Breast epithelium (tissue), 4 donors: ENCODE data around the gene CHCHD5. TPM values are rescaled to one million over a fixed set of nuclear protein-coding genes. Genes with fewer than 3 reads are reported as not detected.
"Not testable (repeated sequence)": the region's sequence is repeated elsewhere in the genome, so short reads cannot be mapped to it uniquely, and the experiment has no call there.

Experiments used
- DNase-seq, 2 donors: peaks; one replicate each; pipeline ENCODE4 v3.0.0-alpha.2; 2019; ENCODE audit warnings: low spot score in 2 of 2
- H3K27ac ChIP-seq, 2 donors: fragments of 200-600 bp; sonication (generic) in 1 of 2; one replicate each; pipeline ENCODE4 v1.5.1; 2016 to 2019; ENCODE audit warnings: mild to moderate bottlenecking in 1 of 2
- H3K27me3 ChIP-seq, 2 donors: fragments of 200-600 bp; sonication (generic) in 1 of 2; one replicate each; pipeline versions ENCODE4 v1.5.1 to v1.6.0; 2017 to 2019; ENCODE audit warnings: control low read depth in 1 of 2, mild to moderate bottlenecking in 1 of 2
- H3K36me3 ChIP-seq: fragments of 200-600 bp; one replicate; pipeline ENCODE4 v1.5.1; 2019
- H3K4me1 ChIP-seq, 2 donors: fragments of 200-600 bp; sonication (generic); one replicate each; pipeline ENCODE4 v1.5.1; 2016 to 2019; ENCODE audit warnings: control low read depth in 1 of 2
- H3K4me3 ChIP-seq, 3 donors: fragments of 200-600 bp; sonication (generic); 1 replicate in 2 of 3; 2 replicates in 1 of 3; pipeline ENCODE4 v1.5.1; 2016 to 2019; ENCODE audit warnings: mild to moderate bottlenecking in 3 of 3, moderate library complexity in 2 of 3
- H3K9me3 ChIP-seq, 2 donors: fragments of 200-600 bp; sonication (generic) in 1 of 2; one replicate each; pipeline ENCODE4 v1.5.1; 2016 to 2019; ENCODE audit warnings: control low read depth in 1 of 2
- CTCF ChIP-seq, 3 donors: fragments of 450-650 bp; IDR thresholded peaks; one replicate each; pipeline ENCODE4 v1.5.1; 2016 to 2017; ENCODE audit warnings: antibody characterized with exemption in 3 of 3, mild to moderate bottlenecking in 3 of 3, moderate library complexity in 3 of 3
- POLR2A ChIP-seq: fragments of 450-650 bp; IDR thresholded peaks from one replicate; pipeline ENCODE4 v1.6.1; 2016; ENCODE audit warnings: antibody characterized with exemption, mild to moderate bottlenecking, moderate library complexity
- POLR2AphosphoS5 ChIP-seq, 3 donors: sonication (generic); formaldehyde crosslinking; IDR thresholded peaks; one replicate each; pipeline ENCODE4 v1.6.1; 2017; ENCODE audit warnings: antibody characterized with exemption in 3 of 3
- intact Hi-C: fragments of 100-400 bp; cut with DNase I; formaldehyde crosslinking; loops from one replicate; pipeline ENCODE4 v1.15.1; 2023; ENCODE audit warnings: low total_unique reads
- total RNA-seq, 3 donors: library from RNA; depleted of rRNA; stranded (reverse); fragments of >200 nt; gene quantifications; one replicate each; pipeline ENCODE4 v1.1.0, GENCODE V29; 2016

Gene CHCHD5
- total RNA-seq, 3 donors from 2014 or later = 19.0 to 20.2 (median 19.5) TPM

- intact Hi-C loops = no loop called here
- Histone ChIP-seq H3K4me3 (no peak overlapping the region), H3K36me3 (no peaks in the 10 kb centered on the region), H3K4me1 (no peaks in the 10 kb centered on the region), H3K27me3 (no peaks in the 10 kb centered on the region), H3K27ac (no peak overlapping the region), H3K9me3 (no peaks in the 10 kb centered on the region)
- no peak for TF ChIP-seq POLR2A
- TF ChIP-seq POLR2AphosphoS5 (IDR thresholded peaks at IDR 0.05) = no peak
- no peak for TF ChIP-seq CTCF (IDR thresholded peaks at IDR 0.05)
- DNase-seq = no peak
Measured at GRCh38 chr2:112604952-112605351, 20.5 kb downstream of the CHCHD5 start.

GRCh38 chr2:112605926-112606325 lies 21.5 kb downstream of the CHCHD5 start:
- H3K4me1 ChIP-seq = no peaks in the 10 kb centered on the region
- intact Hi-C loops = no loop called here
- no peak overlapping the region for H3K27ac ChIP-seq
- no peak for DNase-seq
- TF ChIP-seq POLR2AphosphoS5 (IDR thresholded peaks at IDR 0.05) = no peak
- TF ChIP-seq CTCF (IDR thresholded peaks at IDR 0.05) = no peak
- TF ChIP-seq POLR2A = no peak
- no peaks in the 10 kb centered on the region for H3K9me3 ChIP-seq
- H3K4me3 ChIP-seq = no peak overlapping the region
- H3K36me3 ChIP-seq = no peaks in the 10 kb centered on the region
- H3K27me3 ChIP-seq = no peaks in the 10 kb centered on the region

- intact Hi-C loops = no loop called here
- DNase-seq = no peak
- no peak for TF ChIP-seq CTCF (IDR thresholded peaks at IDR 0.05)
- no peak for TF ChIP-seq POLR2A
- no peak for TF ChIP-seq POLR2AphosphoS5 (IDR thresholded peaks at IDR 0.05)
- Histone ChIP-seq H3K27me3 (no peaks in the 10 kb centered on the region), H3K27ac (no peak overlapping the region), H3K9me3 (no peaks in the 10 kb centered on the region), H3K4me1 (no peaks in the 10 kb centered on the region), H3K36me3 (no peaks in the 10 kb centered on the region), H3K4me3 (no peak overlapping the region)
Measured at GRCh38 chr2:112606547-112606946, 22.1 kb downstream of the CHCHD5 start.

- H3K4me3 ChIP-seq = no peak overlapping the region
- TF ChIP-seq POLR2AphosphoS5 (IDR thresholded peaks at IDR 0.05) (no peak), CTCF (IDR thresholded peaks at IDR 0.05) (no peak), POLR2A (no peak)
- H3K27me3 ChIP-seq = no peaks in the 10 kb centered on the region
- H3K9me3 ChIP-seq = no peaks in the 10 kb centered on the region
- DNase-seq = no peak
- H3K36me3 ChIP-seq = no peaks in the 10 kb centered on the region
- intact Hi-C loops = no loop called here
- H3K4me1 ChIP-seq = no peaks in the 10 kb centered on the region
- no peak overlapping the region for H3K27ac ChIP-seq
Measured at GRCh38 chr2:112607680-112608438, 23.4 kb downstream of the CHCHD5 start.

GRCh38 chr2:112609320-112609719 lies 24.9 kb downstream of the CHCHD5 start:
- H3K9me3 ChIP-seq, H3K4me3 ChIP-seq, H3K36me3 ChIP-seq, DNase-seq, H3K4me1 ChIP-seq, H3K27me3 ChIP-seq, intact Hi-C loops, H3K27ac ChIP-seq: not testable (repeated sequence)

- H3K27me3 ChIP-seq, H3K36me3 ChIP-seq, H3K4me1 ChIP-seq, intact Hi-C loops, H3K27ac ChIP-seq, DNase-seq, H3K4me3 ChIP-seq, H3K9me3 ChIP-seq: not testable (repeated sequence)
Measured at GRCh38 chr2:112612283-112612682, 27.9 kb downstream of the CHCHD5 start.
